CD14-positive monocyte (primary cell): ENCODE measurements around the gene TMEFF1. TPM values are rescaled to one million over a fixed set of nuclear protein-coding genes. Genes with fewer than 3 reads are reported as not detected.

ENCODE experiments used
- DNase-seq, 3 donors: peaks; one replicate each; pipeline ENCODE4 v3.0.0-alpha.2; 2011 to 2022
- H2AFZ ChIP-seq: 2 replicates; pipeline ENCODE4 v1.6.0; 2012; ENCODE audit warnings: mild to moderate bottlenecking, low read depth, low read length, inconsistent platforms; ENCODE audit not compliant: insufficient read depth, poor library complexity, severe bottlenecking
- H3K27ac ChIP-seq, 2 donors: 1 replicate in 1 of 2; 2 replicates in 1 of 2; pipeline ENCODE4 v1.5.1; 2012 to 2013; ENCODE audit warnings: low read length in 2 of 2, control low read depth in 1 of 2, inconsistent platforms in 1 of 2, low read depth in 1 of 2, mild to moderate bottlenecking in 1 of 2
- H3K27me3 ChIP-seq, 2 donors: one replicate each; pipeline versions ENCODE4 v1.6.0 to v1.6.1; 2011 to 2013; ENCODE audit warnings: low read length in 2 of 2; ENCODE audit not compliant: control insufficient read depth in 2 of 2, insufficient read depth in 2 of 2
- H3K36me3 ChIP-seq, 2 donors: replicated peaks in 1 of 2; 1 replicate in 1 of 2; 2 replicates in 1 of 2; pipeline versions ENCODE4 v1.5.1 to v1.6.1; 2012 to 2013; ENCODE audit warnings: low read length in 2 of 2, control low read depth in 1 of 2, inconsistent platforms in 1 of 2, mild to moderate bottlenecking in 1 of 2; ENCODE audit not compliant: insufficient read depth in 2 of 2, control insufficient read depth in 1 of 2
- H3K4me1 ChIP-seq, 2 donors: 1 replicate in 1 of 2; 2 replicates in 1 of 2; pipeline versions ENCODE4 v1.5.1 to v1.6.1; 2012 to 2013; ENCODE audit warnings: low read length in 2 of 2, control low read depth in 1 of 2, inconsistent platforms in 1 of 2, mild to moderate bottlenecking in 1 of 2, moderate library complexity in 1 of 2; ENCODE audit not compliant: insufficient read depth in 2 of 2, control insufficient read depth in 1 of 2
- H3K4me2 ChIP-seq: replicated peaks from 2 replicates; pipeline ENCODE3; 2012; ENCODE audit warnings: low read length, moderate library complexity, mild to moderate bottlenecking; ENCODE audit not compliant: poor library complexity, severe bottlenecking; ENCODE audit errors: extremely low read depth
- H3K4me3 ChIP-seq, 3 experiments: fragments of 200-600 bp in 1 of 3; sonication (generic) in 1 of 3; replicated peaks in 1 of 3; 1 replicate in 2 of 3; 2 replicates in 1 of 3; pipeline ENCODE4 v1.5.1; 2011 to 2013; ENCODE audit warnings: low read length in 3 of 3, mild to moderate bottlenecking in 3 of 3, control low read depth in 2 of 3, low read depth in 2 of 3, inconsistent platforms in 1 of 3, moderate library complexity in 1 of 3
- H3K79me2 ChIP-seq: 2 replicates; pipeline ENCODE4 v1.6.0; 2012; ENCODE audit warnings: mild to moderate bottlenecking, control low read depth, inconsistent platforms, low read length, moderate library complexity; ENCODE audit not compliant: insufficient read depth
- H3K9ac ChIP-seq: 2 replicates; pipeline ENCODE4 v1.6.0; 2017; ENCODE audit warnings: low read length, mild to moderate bottlenecking; ENCODE audit not compliant: insufficient read depth, poor library complexity, severe bottlenecking
- H3K9me3 ChIP-seq, 2 donors: replicated peaks in 1 of 2; 1 replicate in 1 of 2; 2 replicates in 1 of 2; pipeline versions ENCODE4 v1.5.1 to v1.6.1; 2012 to 2013; ENCODE audit warnings: low read length in 2 of 2, control low read depth in 1 of 2; ENCODE audit not compliant: control insufficient read depth in 1 of 2, insufficient read depth in 1 of 2
- H4K20me1 ChIP-seq: 2 replicates; pipeline ENCODE4 v1.6.0; 2012; ENCODE audit warnings: mild to moderate bottlenecking, low read length, control low read depth, moderate library complexity; ENCODE audit not compliant: insufficient read depth
- H3K27ac Mint-ChIP-seq, 7 donors: one replicate each; pipeline ENCODE4 v1.8.0; 2020; ENCODE audit warnings: mild to moderate bottlenecking in 7 of 7, mixed read lengths in 7 of 7, moderate library complexity in 6 of 7, inconsistent platforms in 2 of 7
- H3K27me3 Mint-ChIP-seq, 3 donors: one replicate each; pipeline ENCODE4 v1.8.0; 2021 to 2022; ENCODE audit warnings: low read depth in 3 of 3, mild to moderate bottlenecking in 3 of 3, mixed read lengths in 3 of 3, moderate library complexity in 3 of 3, inconsistent platforms in 1 of 3
- H3K36me3 Mint-ChIP-seq, 2 donors: one replicate each; pipeline ENCODE4 v1.8.0; 2020; ENCODE audit warnings: mixed read lengths in 2 of 2, inconsistent platforms in 1 of 2, mild to moderate bottlenecking in 1 of 2
- H3K4me1 Mint-ChIP-seq: one replicate; pipeline ENCODE4 v1.8.0; 2020; ENCODE audit warnings: mild to moderate bottlenecking, mixed read lengths
- H3K4me3 Mint-ChIP-seq, 2 donors: one replicate each; pipeline ENCODE4 v1.8.0; 2020; ENCODE audit warnings: mild to moderate bottlenecking in 2 of 2, mixed read lengths in 2 of 2, moderate library complexity in 1 of 2
- H3K9me3 Mint-ChIP-seq, 7 donors: one replicate each; pipeline ENCODE4 v1.8.0; 2020 to 2022; ENCODE audit warnings: mixed read lengths in 7 of 7, mild to moderate bottlenecking in 6 of 7, moderate library complexity in 6 of 7, inconsistent platforms in 2 of 7
- CTCF ChIP-seq: fragments of 200-600 bp; IDR thresholded peaks from one replicate; pipeline ENCODE4 v1.8.0; 2022; ENCODE audit warnings: antibody characterized with exemption, mild to moderate bottlenecking
- WGBS: methylation state at CpG from one replicate; pipeline ENCODE4 v1.1.5; 2013; ENCODE audit warnings: missing lambda C conversion rate; ENCODE audit not compliant: insufficient coverage; 5-methylcytosine and 5-hydroxymethylcytosine counted together
- intact Hi-C, 2 donors: fragments of 100-400 bp; cut with micrococcal nuclease; formaldehyde crosslinking; loops; one replicate each; pipeline versions ENCODE4 v1.15.0 to v1.15.1; 2023
- polyA plus RNA-seq, 3 donors: library from polyadenylated mRNA; depleted of rRNA in 1 of 3; unstranded in 2 of 3; stranded (reverse) in 1 of 3; fragments of 300-500 nt in 2 of 3; fragments of >200 nt in 1 of 3; fragmentation: Illumina TruSeq in 2 of 3; gene quantifications; 1 replicate in 2 of 3; 2 replicates in 1 of 3; pipeline ENCODE4 v1.2.3, GENCODE V29; 2012 to 2021

Gene TMEFF1
- polyA plus RNA-seq, 3 donors, result not detected

- no peak overlapping the region for H3K4me2 ChIP-seq
These were observed 105.7 kb downstream of the TMEFF1 start for GRCh38 chr9:100578610-100579009.

GRCh38 chr9:100579665-100580064 is 106.7 kb downstream of the TMEFF1 start:
- H3K4me1 Mint-ChIP-seq, result no peaks in the 10 kb centered on the region
- H3K9me3 ChIP-seq, result no peaks in the 10 kb centered on the region

More at GRCh38 chr9:100578610-100579009, 105.7 kb downstream of the TMEFF1 start:
- no peaks in the 10 kb centered on the region for H3K27me3 ChIP-seq
- H3K9me3 Mint-ChIP-seq, result peaks cover 0 to 3% (median 0%) of the 10 kb centered on the region in 7 donors
- no peak overlapping the region for H3K9ac ChIP-seq
- no peaks in the 10 kb centered on the region for H3K4me1 Mint-ChIP-seq
- H3K27me3 Mint-ChIP-seq, result peaks cover 0 to 1% (median 0%) of the 10 kb centered on the region in 3 donors
- no peak overlapping the region for H3K4me3 Mint-ChIP-seq
- H3K79me2 ChIP-seq, result no peaks in the 10 kb centered on the region
- no peaks in the 10 kb centered on the region for H4K20me1 ChIP-seq
- no peak for TF ChIP-seq CTCF
- no peak overlapping the region for H2AFZ ChIP-seq
- no peak overlapping the region for H3K27ac Mint-ChIP-seq
- H3K27ac ChIP-seq, result no peak overlapping the region
- WGBS, result no CpG with 5 or more reads among the region's 1 CpG
- intact Hi-C loops, result no loop called here
- no peaks in the 10 kb centered on the region for H3K9me3 ChIP-seq
- no peak overlapping the region for H3K4me3 ChIP-seq
- no peaks in the 10 kb centered on the region for H3K4me1 ChIP-seq
- DNase-seq, result no peak
- H3K36me3 ChIP-seq, result no peaks in the 10 kb centered on the region
- no peaks in the 10 kb centered on the region for H3K36me3 Mint-ChIP-seq

More at GRCh38 chr9:100579665-100580064, 106.7 kb downstream of the TMEFF1 start:
- intact Hi-C loops, result no loop called here
- Histone ChIP-seq H3K27me3 (no peaks in the 10 kb centered on the region), H3K4me3 (no peak overlapping the region), H2AFZ (no peak overlapping the region), H3K79me2 (no peaks in the 10 kb centered on the region), H3K4me1 (no peaks in the 10 kb centered on the region), H3K27ac (no peak overlapping the region), H4K20me1 (no peaks in the 10 kb centered on the region), H3K36me3 (no peaks in the 10 kb centered on the region), H3K4me2 (no peak overlapping the region), H3K9ac (no peak overlapping the region)
- TF ChIP-seq CTCF, result no peak
- H3K27ac Mint-ChIP-seq, result no peak overlapping the region
- H3K4me3 Mint-ChIP-seq, result no peak overlapping the region
- no peak for DNase-seq
- H3K36me3 Mint-ChIP-seq, result no peaks in the 10 kb centered on the region
- peaks cover 0 to 1% (median 0%) of the 10 kb centered on the region in 3 donors for H3K27me3 Mint-ChIP-seq
- H3K9me3 Mint-ChIP-seq, result no peaks in the 10 kb centered on the region
- WGBS, result no CpG with 5 or more reads among the region's 2 CpGs
